ENCODE measurements around the gene EFHC2.

The EFHC2 gene, protein sequence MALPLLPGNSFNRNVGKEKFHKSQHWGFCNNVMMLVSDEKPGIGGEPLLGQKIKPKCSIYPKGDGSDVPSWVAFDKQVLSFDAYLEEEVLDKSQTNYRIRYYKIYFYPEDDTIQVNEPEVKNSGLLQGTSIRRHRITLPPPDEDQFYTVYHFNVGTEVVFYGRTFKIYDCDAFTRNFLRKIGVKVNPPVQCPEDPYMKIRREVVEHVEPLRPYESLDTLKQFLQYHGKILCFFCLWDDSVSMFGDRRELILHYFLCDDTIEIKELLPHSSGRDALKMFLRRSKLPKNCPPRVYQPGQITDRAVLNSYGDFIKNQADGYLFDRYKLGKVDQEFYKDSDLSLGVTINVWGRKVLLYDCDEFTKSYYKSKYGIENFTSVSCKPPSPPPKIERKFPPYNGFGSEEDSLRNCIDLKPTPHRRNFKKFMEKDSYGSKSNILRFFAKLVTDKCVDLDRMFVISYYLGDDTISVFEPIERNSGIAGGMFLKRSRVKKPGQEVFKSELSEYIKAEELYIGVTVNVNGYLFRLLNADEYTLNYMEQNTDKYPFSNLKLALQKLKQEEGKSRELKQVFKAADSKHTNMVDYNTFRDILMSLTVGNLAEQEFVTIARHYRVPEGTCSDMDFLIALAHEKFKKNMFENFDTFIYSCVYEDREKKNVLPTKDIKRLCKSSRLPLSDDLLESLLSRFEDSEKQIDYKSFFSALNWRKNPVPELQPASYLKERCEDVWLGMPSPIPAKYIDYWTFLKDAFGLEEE

DNA sequence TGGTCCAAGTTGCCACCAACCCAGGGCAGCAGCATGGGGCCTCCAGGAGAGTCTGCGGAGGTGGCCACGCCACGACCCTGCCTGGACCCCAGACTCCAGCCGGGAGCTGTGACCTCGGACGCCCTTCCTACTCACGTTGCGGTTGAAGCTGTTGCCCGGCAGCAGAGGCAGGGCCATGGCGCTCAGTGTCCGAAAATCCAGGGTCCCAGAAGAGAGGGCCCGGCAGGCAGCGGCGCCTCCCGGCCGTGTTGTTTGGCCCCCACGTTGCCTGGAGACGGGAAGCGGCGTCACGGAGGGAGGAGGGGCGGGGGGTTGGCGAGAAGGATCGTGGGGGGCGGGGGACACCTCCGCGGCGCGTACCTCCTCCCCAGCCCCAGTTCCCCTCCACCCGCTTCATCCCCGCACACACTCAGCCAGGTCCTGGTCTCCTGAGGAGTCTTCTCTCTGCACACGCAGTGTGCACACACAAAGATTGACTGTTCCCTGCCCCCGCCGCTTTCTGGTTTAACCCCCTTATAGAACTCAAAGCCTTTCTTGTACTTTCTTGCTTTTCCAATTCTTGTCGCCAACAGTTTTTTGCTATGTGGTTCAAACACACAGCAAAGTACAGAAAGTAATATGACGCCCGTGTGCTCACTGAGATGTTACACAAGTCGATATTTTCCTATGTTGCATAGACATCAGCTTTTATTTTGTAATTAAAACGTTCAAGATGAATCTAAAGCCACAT, at the start of gene EFHC2:
Gene EFHC2, minus strand, starts transcription at position 261 of the 730 bp plus-strand sequence. Its CDS starts 84 bp downstream, at position 177.
- no peak for DNase-seq

DNA sequence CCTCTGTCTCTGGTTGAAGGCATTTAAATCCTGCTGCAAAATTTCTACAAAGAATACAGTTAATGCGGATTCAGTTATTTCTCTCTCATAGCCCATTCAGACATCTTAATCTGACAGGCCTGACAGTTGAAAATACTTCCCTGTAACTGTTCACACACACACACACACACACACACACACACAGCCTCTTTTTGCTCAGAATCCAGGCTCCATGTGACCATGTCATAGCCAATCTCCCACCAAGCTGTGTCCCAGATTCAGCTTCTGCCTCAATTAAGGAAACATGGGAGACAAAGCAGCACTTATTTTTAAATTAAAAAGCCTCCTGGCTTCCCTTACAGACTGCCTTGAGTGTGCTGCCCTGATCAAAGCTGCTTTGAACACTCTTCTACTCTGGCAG, 49.3 kb upstream of the EFHC2 start:
- DNase-seq: no peak

DNA sequence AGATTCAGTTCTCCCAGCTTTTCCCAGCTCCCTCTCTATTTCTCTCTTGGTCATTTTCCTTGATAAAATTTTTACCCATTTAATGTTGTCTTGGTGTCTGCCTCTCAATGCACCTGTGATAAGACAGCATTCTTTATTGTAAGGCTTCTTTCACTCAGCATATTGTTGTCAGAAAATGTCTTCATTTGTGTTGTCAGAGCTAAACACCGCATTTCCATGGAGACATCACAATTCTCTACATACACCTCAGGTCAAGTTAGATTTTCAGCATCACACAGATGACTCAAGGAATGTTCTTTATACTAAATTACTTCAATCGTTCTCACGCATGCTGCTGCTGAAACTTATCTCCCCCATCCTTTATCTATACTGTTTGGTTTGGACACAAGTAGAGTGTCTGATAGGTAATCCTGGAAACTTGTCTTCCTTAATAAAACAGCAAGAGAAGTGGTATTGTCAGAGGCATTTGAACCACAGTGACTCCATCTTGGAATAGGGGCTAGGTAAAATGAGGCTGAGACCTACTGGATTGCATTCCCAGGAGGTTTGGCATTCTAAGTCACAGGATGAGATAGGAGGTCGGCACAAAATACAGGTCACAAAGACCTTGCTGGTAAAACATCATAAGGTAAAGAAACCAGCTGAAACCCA, 41.3 kb upstream of the EFHC2 start:
- DNase-seq: no peak

DNA sequence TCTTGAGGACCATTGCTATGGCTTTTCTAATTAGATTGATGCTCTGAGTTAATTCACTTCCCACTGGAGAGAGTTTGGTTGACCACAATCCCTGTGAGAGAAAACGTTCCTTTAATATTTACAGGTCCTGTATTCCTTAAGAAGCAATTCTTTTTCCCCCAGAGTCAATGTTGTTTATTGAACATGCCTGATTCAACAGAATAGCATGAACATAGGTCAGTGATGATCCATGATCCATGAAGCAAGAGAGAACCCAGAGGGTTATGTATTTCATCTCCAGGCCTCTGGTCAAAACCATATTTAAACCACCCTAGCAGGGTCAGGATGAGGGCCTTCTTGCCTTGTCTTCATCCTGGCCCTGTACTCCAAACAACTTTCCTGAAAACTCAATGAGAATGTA, 39.4 kb upstream of the EFHC2 start:
- DNase-seq: no peak

DNA sequence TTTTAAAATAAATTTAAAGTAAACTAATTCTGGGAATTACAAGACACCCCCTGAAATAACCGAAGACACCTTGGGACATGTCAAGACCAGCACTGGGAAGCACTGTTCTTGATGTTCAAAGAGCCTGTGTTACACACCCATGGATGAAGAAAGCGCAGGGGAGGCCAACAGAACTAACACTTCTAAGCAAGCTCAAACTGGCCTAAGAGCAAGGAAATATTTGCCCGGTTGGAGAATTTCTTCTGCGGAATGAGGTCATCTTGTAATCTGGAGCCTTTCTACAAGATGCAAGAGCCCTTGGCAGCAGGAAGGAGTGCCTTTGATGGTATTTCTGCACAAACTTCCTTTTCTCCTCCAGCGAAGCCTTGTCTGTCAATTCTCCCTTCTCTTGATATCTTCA, 9.3 kb upstream of the EFHC2 start:
- no peak for DNase-seq

DNA sequence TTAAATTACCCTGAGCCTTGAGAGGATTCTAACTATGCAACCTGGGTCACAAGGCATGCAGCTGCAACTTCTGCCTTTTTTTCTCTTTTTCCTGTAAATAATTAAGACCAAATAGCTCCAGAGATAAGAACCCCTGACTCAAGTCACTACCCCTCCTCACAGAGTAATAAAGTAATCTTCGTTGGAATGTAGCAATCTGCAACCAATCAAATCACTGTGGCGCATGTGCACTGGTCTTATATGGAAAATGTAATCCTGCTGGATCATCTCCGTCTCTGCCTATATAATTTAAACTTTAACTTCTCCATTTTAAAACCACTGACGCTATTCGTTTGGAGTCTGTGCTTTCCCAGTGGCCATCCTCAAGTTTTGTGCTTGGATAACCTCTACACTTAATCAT, 6.1 kb upstream of the EFHC2 start:
- DNase-seq: no peak

DNA sequence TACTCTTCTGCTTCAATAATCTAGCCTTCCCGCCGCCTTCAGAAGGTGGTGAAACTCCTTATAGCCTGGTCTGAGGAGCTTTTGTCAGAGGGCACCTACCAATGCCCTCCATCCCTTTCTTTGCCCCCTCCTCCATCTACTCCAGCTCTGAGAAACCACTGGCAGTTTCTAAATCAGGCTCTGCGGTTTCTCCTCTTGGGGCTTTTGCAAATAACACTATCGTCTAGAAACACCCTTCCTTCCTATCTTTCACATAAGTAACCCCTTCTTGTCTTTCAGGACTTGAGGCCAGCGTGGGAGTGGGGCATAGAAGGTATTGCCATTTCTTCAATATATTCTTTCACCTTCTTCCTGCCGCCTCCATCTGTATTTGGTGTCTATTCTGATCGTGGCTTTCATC, 1.2 kb upstream of the EFHC2 start:
- no peak for DNase-seq

DNA sequence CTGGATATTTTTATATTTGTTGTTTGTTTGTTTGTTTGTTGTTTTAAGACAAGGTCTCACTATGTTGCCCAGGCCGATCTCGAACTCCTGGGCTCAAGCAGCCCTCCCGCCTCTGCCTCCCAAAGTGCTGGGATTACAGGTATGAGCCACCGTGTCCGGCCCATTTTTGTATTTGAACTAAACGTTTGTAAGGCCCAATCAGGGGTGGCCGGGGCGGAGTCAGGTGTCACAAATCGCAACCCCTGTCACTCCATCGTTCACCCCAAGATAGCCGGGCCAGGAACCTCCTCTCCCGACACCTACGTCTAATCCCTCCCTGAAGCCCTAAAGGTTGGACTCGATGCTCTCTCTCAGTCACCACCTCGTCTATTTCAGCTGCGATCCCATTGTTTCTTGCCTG, 722 bp upstream of the EFHC2 start:
- no peak for DNase-seq

DNA sequence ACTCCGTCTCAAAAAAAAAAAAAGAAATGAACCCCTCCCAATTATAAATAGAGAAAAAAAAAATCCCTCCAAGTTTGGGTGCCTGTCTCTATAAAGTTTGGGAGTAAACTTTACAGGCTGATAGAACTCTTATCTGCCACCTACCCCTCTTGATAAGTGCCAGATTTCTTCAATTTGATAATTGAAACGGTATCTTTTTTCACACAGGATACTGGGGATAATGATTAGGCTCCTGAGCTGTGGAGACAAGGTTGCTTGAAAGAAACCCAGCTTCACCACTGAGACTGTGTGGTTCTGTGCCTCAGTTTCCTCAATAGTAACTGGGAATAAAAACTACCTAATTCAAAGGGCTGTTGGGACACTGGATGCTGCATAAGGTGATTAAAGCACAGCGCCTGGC, 606 bp downstream of the EFHC2 start:
- no peak for DNase-seq

DNA sequence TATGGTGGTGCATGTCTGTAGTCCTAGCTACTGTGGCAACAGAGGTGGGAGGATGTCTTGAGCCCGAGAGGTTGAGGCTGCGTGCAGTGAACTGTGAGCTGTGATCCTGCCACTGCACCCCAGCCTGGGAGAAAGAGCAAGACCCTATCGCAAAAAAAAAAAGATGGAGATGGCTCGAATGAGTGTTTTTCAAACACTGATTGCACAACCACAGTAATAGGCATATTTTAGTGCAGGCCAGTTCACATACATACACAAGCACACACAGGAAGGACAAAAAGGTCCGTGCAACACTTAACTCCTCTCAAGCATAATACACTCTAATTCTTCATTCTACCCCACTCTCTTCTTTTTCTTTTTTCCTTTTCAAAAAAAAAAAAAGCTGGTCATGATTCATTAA, 5.1 kb downstream of the EFHC2 start:
- no peak for DNase-seq

DNA sequence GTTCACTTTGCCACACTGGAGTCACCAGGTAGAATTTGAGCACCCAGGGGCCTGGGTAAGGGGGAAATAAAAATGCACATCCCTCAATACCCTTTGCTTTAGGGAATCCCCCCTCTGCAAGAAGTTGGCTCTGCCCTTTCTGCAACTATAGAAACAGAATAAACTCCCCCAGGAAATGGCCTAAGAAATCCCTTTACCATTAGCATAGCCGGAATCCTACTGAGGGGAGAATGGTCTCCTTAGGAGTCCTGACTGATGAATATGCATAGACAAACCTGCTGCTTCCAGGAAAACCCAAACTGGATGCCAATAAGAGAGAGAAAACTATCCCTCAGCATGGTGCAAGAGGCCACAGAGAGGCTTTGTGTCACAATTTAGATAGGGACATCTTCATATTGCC, 11.0 kb downstream of the EFHC2 start:
- no peak for DNase-seq

DNA sequence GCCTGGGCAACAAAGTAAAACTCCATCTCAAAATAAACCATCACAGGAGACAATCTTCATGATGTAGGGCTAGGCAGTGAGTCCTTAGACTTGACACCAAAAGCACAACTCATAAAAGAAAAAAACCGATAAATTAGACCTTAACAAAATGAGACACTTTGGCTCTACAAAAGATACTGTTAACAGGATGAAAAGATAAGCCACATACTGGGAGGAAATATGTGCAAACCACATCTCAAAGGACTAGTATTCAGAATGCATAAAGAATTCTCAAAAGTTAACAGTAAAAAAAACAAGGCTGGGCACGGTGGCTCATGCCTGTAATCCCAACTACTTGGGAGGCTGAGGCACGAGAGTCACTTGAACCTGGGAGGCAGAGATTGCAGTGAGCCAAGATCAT, 13.2 kb downstream of the EFHC2 start:
- DNase-seq: no peak

DNA sequence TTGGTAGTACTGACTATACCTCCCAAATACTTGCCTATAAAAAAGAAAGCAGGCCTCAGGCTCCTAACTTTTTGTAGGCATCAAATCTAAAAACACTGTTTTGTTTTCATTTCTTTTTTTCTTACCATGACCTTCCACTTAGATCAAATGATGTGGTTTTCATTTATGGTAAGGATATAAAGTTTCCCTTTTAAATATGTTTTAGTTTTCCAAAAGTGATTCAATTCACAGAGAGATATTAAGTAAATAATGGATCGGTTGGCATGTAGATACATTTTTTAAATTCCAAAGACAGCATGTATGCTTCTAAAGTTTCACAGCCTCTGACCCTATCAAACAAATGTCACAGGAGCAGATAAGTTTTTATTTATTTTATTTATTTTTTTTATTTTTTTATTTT, 23.9 kb downstream of the EFHC2 start:
- no peak for DNase-seq

DNA sequence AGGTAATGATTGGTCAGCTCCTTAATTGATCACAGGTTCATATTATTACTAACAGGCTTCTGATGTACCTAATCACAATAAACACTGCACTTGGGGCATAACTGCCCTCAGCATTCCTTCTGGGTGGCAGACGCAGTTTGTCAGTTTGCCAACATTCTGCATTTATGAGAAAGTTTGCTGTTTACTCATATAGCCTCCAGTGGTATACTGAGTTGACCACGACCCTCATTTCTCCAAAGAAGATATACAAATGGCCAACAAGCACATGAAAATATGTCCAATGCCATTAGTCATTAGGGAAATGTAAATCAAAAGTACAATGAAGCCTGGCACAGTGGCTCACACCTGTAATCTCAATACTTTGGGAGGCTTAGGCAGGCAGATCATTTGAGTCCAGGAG, 26.3 kb downstream of the EFHC2 start:
- DNase-seq: no peak

DNA sequence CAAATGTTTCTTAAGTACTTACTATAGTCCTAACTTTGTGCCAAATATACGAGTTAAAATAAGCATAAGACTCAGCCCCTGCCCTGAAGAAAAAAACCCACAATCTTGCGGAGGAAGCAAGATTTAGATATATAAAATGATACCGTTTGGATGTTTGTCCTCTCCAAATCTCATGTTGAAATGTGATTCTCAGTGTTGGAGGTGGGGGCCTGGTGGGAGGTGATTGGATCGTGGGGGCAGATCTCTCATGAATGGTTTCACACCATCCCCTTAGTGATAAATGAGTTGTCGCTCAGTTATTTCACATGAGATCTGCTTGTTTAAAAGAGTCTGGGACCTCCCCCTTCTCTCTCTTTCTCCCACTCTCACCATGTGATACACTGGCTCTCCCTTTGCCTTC, 28.7 kb downstream of the EFHC2 start:
- DNase-seq: no peak

DNA sequence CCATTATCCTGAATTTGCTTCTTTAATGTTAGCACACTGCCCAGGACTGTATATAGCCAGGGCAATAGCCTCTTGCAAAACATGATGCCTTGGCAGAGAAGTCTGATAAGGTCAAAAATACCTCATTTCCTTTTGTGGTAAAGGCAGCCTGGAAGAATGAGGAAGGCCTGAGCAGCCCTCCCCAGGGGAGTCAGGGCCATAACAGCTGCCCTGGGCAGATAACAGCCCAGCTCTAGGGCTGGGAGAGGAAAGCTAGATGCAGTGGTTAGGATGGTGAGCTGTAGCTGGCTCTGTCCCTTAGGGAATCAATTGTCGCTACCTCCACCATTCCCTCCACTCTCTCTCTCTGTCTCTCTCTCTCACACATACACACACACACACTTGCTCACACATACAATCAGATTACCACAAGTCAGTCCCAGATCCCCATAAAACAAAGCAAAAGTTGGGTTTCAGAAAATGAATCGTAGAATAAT, 29.2 kb downstream of the EFHC2 start:
- DNase-seq: no peak

DNA sequence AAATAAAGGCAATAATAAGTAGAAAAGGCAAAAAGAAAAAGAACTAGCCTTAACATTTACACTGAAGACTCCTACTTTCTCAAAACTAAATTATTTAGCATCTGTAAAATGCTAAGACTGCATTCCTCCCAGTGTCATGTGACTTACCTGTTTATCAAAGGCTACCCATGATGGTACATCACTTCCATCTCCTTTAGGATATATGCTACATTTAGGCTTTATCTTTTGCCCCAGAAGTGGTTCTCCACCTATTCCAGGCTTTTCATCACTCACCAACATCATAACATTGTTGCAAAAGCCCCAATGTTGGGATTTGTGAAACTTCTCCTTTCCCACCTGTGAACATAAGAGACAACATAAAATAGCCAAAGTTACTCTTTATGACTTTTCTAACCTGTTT, 31.1 kb downstream of the EFHC2 start:
- DNase-seq: no peak

DNA sequence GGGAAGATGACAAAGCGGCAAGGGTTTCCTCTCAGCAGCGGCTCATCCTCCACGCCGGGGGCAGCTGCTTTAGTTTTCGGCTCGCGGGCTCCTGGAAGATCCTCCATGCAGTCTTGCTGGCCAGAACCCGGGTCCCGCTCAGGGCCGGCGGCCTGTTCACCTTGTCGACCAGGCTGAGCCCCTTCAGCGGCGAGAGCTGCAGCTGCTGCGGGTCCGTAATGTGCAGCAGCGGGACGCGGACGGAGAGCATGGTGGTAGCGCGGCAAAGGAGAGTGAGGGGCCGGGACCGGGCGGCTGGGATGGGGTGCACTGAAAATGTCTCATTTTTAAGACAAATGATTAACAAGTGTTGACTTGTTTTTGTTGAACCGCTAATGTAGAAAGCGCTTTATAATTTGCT, 33.2 kb downstream of the EFHC2 start:
- DNase-seq: no peak

DNA sequence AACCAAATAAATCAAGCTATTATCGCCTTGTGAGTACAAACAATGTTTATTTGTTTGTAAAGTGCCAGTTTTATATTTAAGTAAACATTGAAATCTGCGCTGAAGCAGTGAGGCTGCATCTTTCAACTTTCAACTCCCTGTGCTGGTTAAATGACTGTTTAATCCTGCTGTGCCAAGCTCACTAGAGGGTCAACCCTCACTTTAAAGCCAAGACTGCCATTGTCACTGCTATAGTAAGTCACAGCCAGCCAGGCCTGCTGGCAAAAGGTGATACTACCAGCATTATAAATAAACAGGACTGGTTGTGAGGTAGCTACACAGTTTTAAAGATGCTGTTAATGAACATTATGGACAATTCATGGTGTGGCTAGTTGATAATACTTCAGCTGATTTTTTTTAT, 34.6 kb downstream of the EFHC2 start:
- no peak for DNase-seq

DNA sequence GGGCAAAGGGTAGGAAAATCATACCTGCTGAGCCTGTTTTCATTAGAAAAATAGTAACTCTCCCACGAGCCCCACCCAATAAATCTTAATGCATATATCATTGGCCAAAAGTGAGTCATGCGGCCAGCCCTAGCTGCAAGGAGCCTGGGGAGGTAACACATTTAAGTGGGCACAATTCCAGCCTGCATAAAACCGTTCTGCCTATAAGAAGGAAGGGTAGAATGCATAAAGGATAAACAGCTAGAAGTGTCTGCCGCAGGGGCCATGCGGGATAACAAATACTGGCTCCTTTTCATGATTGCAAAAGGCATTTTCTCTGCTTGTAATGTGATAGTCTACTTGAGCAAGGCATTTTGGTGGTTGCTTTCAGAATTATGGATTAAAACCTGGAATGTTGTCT, 37.1 kb downstream of the EFHC2 start:
- DNase-seq: no peak

DNA sequence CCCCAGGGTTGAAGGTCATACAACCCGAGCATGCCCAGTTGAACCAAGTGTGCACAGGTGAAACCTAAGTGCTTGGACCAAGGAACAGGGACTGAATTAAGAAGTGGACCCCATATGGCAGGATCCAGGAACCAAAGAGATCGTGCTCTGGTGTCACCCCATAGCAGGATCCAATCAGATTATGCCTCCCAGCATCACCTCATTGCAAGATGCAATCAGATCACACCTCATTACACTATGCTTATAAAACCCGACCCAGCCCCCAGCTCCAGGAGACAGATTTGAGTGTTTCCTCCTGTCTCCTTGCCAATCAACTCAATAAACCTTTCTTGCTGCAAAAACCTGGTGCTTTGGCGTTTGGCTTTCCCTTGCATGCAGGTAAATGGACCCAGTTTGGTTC, 37.6 kb downstream of the EFHC2 start:
- no peak for DNase-seq

DNA sequence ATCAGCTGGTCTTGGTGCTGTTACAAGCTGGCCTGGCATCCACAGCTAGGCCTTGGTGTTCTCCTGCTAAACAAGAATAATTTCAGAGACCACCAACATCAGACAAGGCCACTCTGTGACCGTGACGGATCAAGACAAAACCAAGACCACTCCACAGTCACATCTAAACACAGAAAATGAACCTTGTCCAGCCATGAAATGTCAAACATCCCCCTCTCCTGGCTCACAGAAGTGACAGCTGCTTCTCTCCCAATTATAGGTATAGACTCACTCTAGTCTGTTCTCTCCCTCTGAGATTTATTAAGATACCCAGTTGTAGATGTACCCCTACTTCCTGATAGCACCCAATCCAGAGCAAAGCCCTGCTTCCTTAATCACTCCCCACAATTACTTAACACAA, 40.4 kb downstream of the EFHC2 start:
- no peak for DNase-seq

DNA sequence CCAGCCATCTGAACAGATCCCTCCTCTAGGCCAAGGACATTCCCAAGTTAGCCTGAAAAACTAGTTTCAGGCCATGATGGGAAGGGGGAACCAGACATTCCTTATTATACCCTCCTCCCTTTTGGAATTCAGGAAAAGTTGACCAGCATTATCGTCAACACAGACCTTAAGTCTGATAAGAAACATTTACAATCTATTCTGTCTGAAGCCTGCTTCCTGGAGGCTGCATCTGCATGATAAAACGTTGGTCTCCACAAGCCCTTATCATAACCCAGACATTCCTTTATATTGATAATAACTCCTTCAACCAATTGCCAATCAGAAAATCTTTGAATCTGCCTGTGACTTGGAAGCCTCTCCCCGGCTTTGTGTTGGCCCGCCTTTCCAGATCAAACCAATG, 44.3 kb downstream of the EFHC2 start:
- no peak for DNase-seq

Data from DMS79 (cell line).